Measurements from ENCODE around the gene ZMYM3.

ZMYM3 gene

GRCh38 chrX:71253253-71254091 is 468 bp downstream of the ZMYM3 start:
- peak; percentile 18 for DNase-seq (ENCODE audit: low spot score)

DNA sequence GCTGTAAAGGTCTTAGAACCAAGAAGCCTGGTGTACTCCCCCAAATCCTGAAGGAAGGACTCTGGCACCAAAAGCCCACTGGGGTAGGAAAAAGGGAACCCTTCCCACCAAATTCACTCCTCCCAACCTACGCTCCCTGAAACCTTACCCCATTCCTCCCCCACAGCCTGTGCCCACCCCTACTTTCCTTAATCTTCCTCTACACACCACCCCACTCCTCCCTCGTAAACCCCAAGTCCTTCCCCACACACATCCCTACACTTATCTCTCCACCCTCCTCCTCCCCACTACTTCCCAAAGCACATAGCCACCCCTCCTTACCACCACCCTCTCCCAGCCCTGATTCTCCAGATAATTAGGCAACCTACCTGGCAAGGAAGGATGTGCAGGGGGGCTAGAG is 1.7 kb downstream of the ZMYM3 start:
- no peak for DNase-seq (ENCODE audit: low spot score)

- no peak for DNase-seq (ENCODE audit: low spot score)
These were observed 2.4 kb downstream of the ZMYM3 start for GRCh38 chrX:71251466-71251973.

GRCh38 chrX:71250841-71251240 is 3.1 kb downstream of the ZMYM3 start:
- DNase-seq (ENCODE audit: low spot score), result no peak

- DNase-seq (ENCODE audit: low spot score), result no peak
These were observed 8.8 kb downstream of the ZMYM3 start for GRCh38 chrX:71245159-71245558.

- DNase-seq (ENCODE audit: low spot score), result no peak
These were observed 9.4 kb downstream of the ZMYM3 start for GRCh38 chrX:71244359-71245128.

- no peak for DNase-seq (ENCODE audit: low spot score)
These were observed 12.6 kb downstream of the ZMYM3 start for GRCh38 chrX:71241301-71241700.

DNA sequence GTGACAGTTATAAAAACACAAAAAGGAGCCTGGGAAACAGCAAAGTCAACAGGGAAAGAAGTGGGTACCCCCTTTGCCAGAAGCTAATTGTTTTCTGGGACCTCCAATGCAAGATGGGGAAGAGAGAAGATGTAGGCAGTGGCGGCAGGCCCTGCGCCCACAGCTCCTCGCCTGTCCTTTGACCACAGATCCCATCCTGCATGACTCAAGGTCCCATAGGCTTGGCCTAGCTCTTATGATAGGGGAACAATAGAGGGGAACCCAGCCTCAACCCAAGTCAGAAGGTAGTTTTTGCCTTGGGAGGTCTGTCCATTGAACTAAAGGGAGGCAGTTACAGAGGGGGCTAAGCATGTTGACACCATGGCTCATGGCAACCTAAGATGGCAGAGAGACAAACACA is 14.2 kb downstream of the ZMYM3 start:
- DNase-seq (ENCODE audit: low spot score), result no peak

DNA sequence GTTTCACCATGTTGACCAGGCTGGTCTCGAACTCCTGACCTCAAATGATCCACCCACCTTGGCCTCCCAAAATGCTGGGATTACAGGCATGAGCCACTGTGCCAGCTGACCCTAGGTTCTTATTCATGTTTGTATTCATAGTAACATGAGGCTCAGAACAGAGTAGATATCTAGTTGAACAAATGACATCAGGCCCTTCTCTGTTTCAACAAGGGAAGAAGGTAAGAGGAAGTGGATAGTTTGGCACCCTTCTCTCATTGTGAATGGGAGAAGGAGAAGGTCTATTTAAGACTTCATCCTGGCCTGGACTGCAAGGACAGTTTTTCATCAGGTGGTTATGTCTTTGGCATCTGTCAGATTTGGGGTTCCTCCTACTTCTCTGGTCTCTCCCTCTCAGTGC is 17.1 kb downstream of the ZMYM3 start:
- DNase-seq (ENCODE audit: low spot score), result no peak

GRCh38 chrX:71235482-71235881 is 18.5 kb downstream of the ZMYM3 start:
- DNase-seq (ENCODE audit: low spot score), result no peak

GRCh38 chrX:71228063-71228642 is 25.8 kb downstream of the ZMYM3 start:
- DNase-seq (ENCODE audit: low spot score), result no peak

- no peak for DNase-seq (ENCODE audit: low spot score)
These were observed 26.4 kb downstream of the ZMYM3 start for GRCh38 chrX:71227370-71228062.

- no peak for DNase-seq (ENCODE audit: low spot score)
These were observed 28.3 kb downstream of the ZMYM3 start for GRCh38 chrX:71225676-71226075.

- DNase-seq (ENCODE audit: low spot score), result no peak
These were observed 28.9 kb downstream of the ZMYM3 start for GRCh38 chrX:71225009-71225408.

DNA sequence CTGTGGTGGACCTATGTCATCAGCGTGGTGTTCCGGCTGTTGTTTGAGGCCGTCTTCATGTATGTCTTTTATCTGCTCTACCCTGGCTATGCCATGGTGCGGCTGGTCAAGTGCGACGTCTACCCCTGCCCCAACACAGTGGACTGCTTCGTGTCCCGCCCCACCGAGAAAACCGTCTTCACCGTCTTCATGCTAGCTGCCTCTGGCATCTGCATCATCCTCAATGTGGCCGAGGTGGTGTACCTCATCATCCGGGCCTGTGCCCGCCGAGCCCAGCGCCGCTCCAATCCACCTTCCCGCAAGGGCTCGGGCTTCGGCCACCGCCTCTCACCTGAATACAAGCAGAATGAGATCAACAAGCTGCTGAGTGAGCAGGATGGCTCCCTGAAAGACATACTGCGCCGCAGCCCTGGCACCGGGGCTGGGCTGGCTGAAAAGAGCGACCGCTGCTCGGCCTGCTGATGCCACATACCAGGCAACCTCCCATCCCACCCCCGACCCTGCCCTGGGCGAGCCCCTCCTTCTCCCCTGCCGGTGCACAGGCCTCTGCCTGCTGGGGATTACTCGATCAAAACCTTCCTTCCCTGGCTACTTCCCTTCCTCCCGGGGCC is 29.7 kb downstream of the ZMYM3 start:
- no peak for DNase-seq (ENCODE audit: low spot score)

DNA sequence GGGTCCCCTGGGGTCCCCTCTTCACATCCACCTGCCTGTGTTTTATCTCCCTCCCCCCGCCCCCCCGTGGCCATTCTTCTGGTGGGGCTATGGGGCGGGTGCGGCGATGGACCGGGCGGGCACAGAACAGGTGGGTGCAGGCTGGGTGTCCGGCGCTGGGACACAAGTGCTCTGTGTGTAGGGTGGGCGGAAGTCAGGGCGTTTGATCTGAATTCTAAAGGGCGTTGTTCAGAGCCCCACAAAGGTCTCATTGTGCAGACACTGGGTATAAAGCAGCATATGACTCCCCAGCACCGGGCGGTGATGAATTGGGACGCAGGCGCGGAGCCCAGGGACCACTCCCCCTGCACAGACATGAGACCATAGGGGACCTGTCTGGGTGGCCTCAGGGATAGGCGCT is 31.0 kb downstream of the ZMYM3 start, which contains the start of gene GJB1:
TSS of gene GJB1 (plus strand) at position 296 of the 400 bp plus-strand sequence. CDS start 484 bp downstream, outside the sequence.
- DNase-seq (ENCODE audit: low spot score), result no peak

DNA sequence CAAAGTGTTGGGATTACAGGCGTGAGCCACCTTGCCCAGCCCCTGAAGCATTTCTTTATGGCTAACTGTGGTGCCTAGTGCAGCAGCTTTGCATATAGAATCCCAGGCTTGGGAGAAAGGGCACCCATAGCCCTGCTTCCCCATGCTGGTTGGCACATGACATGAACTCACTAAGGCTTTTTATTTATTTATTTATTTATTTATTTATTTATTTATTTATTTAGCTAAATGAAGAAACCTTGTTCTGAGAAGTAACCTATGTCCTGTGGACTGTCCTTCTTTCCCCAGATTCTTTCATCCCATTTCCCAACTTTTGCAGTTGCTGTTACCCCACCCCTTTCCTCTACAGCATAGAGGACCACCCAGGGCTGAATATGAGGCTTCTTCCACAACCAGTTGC is 32.8 kb downstream of the ZMYM3 start:
- DNase-seq (ENCODE audit: low spot score), result no peak

DNA sequence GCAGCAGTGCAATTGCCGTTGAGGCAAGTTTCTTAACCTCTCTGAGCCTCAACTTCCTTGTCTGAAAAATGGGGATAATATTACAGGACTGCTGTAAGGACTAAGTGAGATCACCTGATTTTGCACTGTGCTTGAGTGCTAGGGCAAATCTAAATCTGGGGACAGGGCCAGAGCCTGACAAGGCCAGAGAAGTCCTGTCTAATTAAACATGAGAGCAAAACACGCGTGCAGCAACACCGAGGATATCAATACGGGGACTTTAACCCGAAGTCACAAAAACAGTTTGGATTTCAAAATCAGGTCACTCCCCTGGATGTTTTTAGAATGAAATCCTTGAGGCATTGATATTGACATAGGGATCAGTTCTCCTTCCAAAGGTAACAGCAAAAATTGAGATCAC is 36.6 kb downstream of the ZMYM3 start:
- no peak for DNase-seq (ENCODE audit: low spot score)

- no peak for DNase-seq (ENCODE audit: low spot score)
These were observed 37.5 kb downstream of the ZMYM3 start for GRCh38 chrX:71216485-71216884.

DNA sequence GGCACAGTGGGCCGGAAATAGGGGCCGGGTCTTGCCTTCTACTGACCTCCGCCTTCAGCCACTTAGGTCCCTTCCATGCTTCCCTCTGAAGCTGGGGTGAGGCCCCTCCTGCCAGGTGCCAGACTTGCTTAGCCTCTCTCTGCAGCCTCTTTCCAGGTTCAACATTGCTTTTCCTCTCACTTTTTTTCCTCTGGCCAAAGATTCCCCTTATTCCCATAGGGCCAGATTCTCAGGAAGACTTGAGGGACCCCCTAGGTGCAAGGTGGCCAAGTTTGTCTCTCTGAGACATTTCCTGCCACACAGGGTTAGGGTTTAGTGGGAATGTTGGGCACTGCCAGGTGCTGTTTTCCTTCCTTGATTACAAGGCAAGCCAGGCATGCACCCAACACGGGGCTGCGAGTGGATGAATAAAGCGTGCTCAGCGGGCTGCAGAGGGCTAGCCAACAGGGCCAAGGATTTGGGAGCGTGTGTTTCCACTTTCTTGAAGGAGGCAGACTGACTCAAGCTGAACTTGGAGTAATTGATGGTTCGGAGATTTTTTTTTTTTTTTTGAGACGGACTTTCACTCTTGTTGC is 38.5 kb downstream of the ZMYM3 start:
- DNase-seq (ENCODE audit: low spot score), result no peak

DNA sequence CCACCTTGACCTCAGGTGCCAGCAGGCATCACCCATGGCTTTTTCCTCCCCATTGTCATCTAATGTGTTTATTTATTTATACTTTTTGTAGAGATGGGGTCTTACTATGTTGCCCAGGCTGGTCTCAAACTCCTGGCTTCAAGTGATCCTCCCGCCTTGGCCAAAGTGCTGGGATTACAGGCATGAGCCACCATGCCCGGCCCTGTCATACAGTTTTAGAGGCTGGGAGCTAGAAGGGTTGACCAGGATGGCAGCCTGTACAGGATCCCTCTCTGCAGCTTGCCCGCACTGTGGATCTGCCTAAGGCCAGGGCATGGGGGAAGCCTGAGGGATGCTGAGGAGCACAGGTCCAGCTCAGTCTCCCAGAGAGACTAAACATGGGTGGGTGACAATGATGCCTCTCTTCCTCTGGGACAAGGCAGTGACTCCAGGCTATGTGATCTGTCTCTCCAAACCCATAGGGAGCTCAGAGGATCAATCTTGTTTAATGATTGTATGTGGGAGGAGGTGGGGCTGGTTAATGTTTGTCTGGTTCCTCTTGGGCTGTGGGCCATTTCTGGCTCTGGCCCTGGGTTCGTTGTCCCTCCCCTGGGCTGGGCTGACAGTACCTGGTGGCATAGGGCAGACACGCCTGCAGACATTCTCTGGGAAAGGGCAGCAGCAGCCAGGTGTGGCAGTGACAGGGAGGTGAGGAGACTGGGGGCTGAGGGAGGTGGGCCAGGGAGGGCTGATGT is 39.2 kb downstream of the ZMYM3 start:
- no peak for DNase-seq (ENCODE audit: low spot score)

All from kidney capillary endothelial cell (primary cell).